ENCODE measurements around the gene RALBP1.

Gene RALBP1

GRCh38 chr18:9520666-9521065, 45.4 kb downstream of the RALBP1 start:
- in situ Hi-C loops (cut with MboI; ENCODE audit: low sequenced_read_pairs, unreplicated experiment) = no loop called here
- TF ChIP-seq CTCF (IDR thresholded peaks at IDR 0.05; ENCODE audit: borderline replicate concordance, control extremely low read depth, extremely low read depth, insufficient read depth, missing control alignments) = no peak
- no peak for DNase-seq (ENCODE audit: low spot score)

DNA sequence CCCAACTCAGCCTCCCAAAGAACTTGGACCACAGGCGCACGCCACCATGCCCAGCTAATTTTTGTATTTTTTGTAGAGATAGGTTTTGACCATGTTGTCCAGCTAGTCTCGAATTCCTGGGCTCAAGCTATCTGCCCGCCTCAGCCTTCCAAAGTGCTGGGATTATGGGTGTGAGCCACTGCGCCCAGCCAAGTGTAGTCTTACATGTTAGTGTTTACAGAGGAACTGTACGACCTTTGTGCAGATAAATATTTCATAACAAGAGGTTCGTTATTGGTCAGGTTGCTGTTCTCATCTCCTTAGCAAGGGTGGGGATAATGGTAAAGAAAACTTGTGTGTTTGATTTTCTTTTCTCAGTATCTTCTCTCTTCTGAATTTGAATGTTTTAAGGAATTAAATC, 46.5 kb downstream of the RALBP1 start:
- TF ChIP-seq CTCF (IDR thresholded peaks at IDR 0.05; ENCODE audit: borderline replicate concordance, control extremely low read depth, extremely low read depth, insufficient read depth, missing control alignments) = no peak
- no peak for DNase-seq (ENCODE audit: low spot score)
- in situ Hi-C loops (cut with MboI; ENCODE audit: low sequenced_read_pairs, unreplicated experiment) = no loop called here

- in situ Hi-C loops (cut with MboI; ENCODE audit: low sequenced_read_pairs, unreplicated experiment) = no loop called here
- DNase-seq (ENCODE audit: low spot score) = no peak
- no peak for TF ChIP-seq CTCF (IDR thresholded peaks at IDR 0.05; ENCODE audit: borderline replicate concordance, control extremely low read depth, extremely low read depth, insufficient read depth, missing control alignments)
Measured at GRCh38 chr18:9522952-9523351, 47.6 kb downstream of the RALBP1 start.

- DNase-seq (ENCODE audit: low spot score) = no peak
- no peak for TF ChIP-seq CTCF (IDR thresholded peaks at IDR 0.05; ENCODE audit: borderline replicate concordance, control extremely low read depth, extremely low read depth, insufficient read depth, missing control alignments)
- in situ Hi-C loops (cut with MboI; ENCODE audit: low sequenced_read_pairs, unreplicated experiment) = loop anchor here (25.0 kb wide), 1 partner anchor 889 kb away; no protein-coding TSS in a partner anchor
Measured at GRCh38 chr18:9526458-9526857, 51.1 kb downstream of the RALBP1 start.

DNA sequence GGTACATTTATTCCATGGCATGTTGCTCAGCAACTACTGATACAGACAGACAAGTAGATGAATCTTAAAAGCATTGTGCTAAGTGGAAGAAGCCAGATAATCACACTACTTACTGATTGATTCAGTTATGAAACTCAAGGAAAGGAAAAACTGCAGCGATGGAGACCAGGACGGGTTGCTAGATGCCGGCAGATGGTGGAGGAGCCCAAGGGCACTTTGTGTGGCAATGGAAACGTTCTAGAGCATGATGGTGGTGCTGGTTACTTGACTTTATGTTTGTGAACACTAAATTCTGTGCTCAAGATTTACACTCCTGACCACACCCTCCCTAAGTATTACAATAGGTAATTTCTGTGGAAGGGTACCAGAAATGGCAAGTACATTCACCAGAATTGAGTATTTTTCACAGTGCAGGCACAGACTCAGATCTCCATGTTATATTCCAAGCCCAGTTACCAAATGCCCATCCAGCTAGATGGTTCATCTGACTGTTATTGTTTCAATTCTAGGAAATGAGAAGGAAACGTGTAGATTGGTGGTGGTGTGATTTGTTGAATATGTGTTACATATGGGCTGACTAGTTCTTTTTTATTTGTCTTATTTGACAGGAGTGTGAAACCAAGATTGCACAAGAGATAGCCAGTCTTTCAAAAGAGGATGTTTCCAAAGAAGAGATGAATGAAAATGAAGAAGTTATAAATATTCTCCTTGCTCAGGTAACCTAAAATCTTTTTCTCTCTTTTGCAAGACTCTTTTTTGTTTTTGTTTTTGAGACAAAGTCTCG, 55.1 kb downstream of the RALBP1 start:
- no peak for TF ChIP-seq CTCF (IDR thresholded peaks at IDR 0.05; ENCODE audit: borderline replicate concordance, control extremely low read depth, extremely low read depth, insufficient read depth, missing control alignments)
- no peak for DNase-seq (ENCODE audit: low spot score)

DNA sequence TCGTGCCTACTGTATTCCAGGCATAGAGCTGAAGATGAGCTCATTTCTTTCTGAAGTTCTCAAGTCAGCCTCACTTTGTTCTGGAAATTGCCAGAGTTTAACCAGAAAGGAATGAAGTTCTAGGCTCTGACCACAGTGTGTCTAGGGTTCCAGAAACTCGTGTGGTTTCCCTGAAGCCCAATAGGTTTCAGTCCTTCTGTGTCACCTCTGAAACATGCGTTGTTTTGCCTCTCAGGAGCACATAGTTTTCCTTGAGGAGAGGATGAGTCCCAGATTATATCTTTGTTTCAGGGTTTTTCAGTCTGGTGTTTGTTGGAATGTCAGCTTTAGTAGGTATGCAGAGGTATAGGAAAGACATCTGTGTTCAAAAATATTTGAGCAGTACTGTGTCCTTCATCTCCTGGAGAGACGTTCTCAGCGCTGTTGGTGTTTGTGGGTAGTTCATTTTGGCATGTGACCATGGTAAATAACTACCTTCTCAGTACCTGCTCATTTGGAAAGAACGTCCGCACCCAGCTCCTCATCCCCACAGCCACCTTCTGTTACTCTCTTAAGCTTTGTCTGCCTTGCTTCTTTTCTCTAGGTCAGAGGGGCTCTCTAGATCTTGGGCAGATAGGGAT, 56.6 kb downstream of the RALBP1 start:
- in situ Hi-C loops (cut with MboI; ENCODE audit: low sequenced_read_pairs, unreplicated experiment) = loop anchor here (25.0 kb wide), 1 partner anchor 895 kb away; no protein-coding TSS in a partner anchor
- TF ChIP-seq CTCF (IDR thresholded peaks at IDR 0.05; ENCODE audit: borderline replicate concordance, control extremely low read depth, extremely low read depth, insufficient read depth, missing control alignments) = no peak
- DNase-seq (ENCODE audit: low spot score) = no peak

More for the DNA sequence above, 55.1 kb downstream of the RALBP1 start:
- in situ Hi-C loops (cut with MboI; ENCODE audit: low sequenced_read_pairs, unreplicated experiment) = loop anchor here (25.0 kb wide), 1 partner anchor 893 kb away; no protein-coding TSS in a partner anchor

All from GM13976 (cell line).